NCI-H526 (cell line): ENCODE measurements around the gene FAM149B1.
A peak's percentile ranks its signal among the peaks of the same experiment; 100 is the strongest.
"Not testable (repeated sequence)": the region's sequence is repeated elsewhere in the genome, so short reads cannot be mapped to it uniquely, and the experiment has no call there.

Experiments
- DNase-seq, 2 experiments: peaks; one replicate each; lab custom pipeline; 2025; lab: John Stamatoyannopoulos, UW

FAM149B1 gene

GRCh38 chr10:73233883-73234282 is 66.0 kb downstream of the FAM149B1 start:
- no peak for DNase-seq

DNA sequence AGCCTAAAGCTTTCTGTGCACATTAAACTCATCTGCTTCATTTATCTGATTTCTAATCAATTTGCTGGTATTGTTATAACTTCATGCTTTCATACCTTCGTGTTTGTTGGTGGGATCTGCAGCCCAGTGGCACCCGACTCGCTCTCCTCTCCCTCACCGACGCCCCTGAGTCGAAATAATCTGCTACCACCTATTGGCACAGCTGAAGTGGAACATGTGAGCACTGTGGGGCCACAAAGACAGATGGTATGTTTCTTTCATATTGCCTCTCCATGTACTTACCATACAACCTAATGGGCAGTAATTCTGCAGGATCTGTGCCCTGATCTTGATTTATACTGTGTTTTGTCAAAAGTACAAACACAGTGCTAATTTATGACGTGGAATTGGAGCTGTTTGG is 66.8 kb downstream of the FAM149B1 start:
- DNase-seq = no peak

GRCh38 chr10:73238990-73239566 is 71.2 kb downstream of the FAM149B1 start:
- no peak for DNase-seq

GRCh38 chr10:73239908-73240307 is 72.0 kb downstream of the FAM149B1 start:
- DNase-seq = no peak

DNA sequence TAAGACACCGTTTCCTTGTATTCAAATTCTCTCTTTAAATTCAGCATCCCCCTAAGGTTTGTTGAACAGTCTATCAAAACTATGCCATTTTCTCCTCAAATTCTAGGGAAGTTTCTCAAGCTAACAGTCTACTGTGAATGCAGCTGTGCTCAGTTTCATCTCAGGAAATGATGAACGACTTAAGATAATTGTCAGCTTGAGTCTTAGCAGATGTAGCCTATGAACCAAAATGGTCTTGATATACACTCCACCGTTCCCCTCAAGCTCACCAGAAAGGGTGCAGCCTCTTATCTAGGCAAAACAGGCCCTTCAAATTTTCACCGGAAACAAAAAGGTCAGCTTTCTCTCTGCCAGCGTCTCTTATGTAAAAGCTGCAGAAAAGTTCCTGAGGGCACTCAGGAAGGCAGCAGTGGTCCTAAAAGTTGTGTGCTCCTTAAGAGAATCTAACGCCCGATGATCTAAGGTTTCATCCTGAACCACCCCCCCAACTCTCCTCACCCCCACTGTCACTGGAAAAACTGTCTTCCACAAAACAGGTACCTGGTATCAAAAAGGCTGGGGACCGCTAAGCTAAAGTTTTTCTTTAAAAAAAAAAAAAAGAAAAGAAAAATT is 77.1 kb downstream of the FAM149B1 start:
- no peak for DNase-seq

GRCh38 chr10:73246322-73246645 is 78.4 kb downstream of the FAM149B1 start:
- no peak for DNase-seq

GRCh38 chr10:73246646-73247508 is 79.0 kb downstream of the FAM149B1 start, which contains the start of gene DNAJC9:
Gene DNAJC9, minus strand, starts transcription at chr10:73247255. Its CDS starts 66 bp downstream, at chr10:73247189.
- peak; percentile 78 to 95 for DNase-seq

- DNase-seq = no peak
These were observed 79.8 kb downstream of the FAM149B1 start for GRCh38 chr10:73247509-73248258.

DNA sequence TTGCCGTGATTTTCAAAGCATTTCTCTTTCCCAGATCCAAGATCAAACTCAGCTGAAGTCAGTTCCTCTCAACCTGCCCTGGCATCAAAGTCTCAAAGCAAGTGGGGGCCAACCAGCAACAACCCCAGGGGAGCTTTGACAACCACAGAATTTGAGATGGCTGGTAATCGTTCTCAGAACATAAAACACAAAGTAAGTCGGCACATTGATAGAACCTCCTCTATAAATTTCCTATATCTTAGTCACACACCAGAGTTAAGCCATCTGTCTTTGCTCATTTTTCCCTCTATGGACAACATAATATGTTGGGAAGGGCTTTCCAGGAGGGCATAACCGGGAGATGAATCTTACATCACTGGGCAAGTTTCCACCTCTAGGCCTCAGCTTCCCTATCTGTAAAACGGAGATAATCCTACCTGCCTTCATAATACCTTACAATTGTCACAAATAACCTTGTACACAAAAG is 80.4 kb downstream of the FAM149B1 start:
- DNase-seq = no peak

- DNase-seq = peak in 1 of 2 experiments; percentile 30
These were observed 83.9 kb downstream of the FAM149B1 start for GRCh38 chr10:73251683-73252444.

DNA sequence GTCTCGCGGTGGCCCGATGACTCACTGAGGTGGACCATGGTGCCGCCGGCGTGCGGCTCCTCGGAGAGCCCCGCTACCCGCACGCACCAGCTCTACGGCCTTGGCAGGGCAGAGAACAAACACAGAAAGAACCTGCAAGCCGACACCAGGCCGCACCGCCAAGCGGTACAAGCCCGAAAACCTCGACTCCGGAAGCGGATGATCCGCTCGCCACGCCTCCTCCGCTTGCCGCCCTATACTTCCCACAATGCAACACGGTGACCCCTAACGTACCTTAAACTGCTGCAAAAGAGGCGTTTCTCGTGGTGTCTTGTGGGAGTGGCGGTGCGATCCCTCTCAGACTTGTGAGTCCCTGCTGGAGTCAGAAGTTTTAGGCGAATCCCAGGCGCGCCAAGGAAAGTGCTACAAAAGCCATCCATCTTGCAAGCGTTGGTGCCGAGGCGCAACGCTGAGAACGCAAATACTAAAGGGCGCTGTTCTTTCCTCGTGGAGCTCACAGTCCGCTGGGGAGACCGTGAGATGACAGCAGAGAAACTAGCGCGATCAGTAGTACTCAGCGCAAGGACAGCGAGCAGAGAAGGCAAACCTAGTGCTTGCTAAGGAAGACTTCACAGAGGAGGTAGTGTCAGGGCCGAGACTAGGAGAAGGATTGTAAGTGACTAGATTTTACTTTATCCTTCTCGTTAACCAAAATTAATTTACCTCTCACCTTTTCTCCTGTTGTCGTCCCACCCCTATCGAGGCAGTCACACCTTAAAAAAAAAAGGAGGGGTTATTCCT is 84.7 kb downstream of the FAM149B1 start, which contains the start of gene MRPS16:
TSS of gene MRPS16 (minus strand) at position 200 of the 780 bp plus-strand sequence. CDS start at position 38, 162 bp downstream.
- peak; percentile 92 to 93 for DNase-seq

DNA sequence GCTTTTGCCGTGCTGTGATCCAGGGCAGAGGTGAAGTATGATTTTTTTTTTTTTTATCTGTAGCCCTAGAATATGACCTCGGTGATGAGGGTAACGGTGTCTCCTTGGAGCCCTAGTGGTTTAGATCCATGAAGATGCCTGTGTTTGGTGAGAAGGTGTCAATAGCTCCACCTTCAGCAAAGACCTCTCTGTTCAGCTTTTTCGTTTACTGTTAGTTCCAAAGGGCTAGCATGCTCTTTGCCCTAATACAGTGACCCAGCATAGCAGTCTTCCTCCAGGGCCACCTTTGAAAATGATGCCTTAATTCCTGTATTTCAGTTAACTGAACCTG is 85.3 kb downstream of the FAM149B1 start:
- no peak for DNase-seq

DNA sequence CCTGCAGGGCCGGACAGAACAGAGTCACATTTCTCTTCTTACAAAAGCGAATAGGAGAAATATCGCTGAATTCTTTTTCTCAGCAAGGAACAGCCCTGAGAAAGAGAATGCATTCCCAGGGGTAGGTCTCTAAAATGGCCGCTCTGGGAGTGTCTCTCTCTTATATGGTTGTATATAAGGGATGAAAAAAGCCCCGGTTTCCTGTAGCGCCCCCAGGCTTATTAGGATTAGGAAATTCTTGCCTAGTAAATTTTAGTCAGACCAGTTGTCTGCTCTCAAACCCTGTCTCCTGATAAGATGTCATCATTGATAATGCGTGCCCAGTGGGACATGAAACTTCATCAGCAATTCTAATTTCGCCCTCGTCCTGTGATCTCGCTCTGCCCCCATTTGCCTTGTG is 90.7 kb downstream of the FAM149B1 start:
- not testable (repeated sequence) for DNase-seq

- DNase-seq = no peak
These were observed 93.6 kb downstream of the FAM149B1 start for GRCh38 chr10:73261362-73261995.

DNA sequence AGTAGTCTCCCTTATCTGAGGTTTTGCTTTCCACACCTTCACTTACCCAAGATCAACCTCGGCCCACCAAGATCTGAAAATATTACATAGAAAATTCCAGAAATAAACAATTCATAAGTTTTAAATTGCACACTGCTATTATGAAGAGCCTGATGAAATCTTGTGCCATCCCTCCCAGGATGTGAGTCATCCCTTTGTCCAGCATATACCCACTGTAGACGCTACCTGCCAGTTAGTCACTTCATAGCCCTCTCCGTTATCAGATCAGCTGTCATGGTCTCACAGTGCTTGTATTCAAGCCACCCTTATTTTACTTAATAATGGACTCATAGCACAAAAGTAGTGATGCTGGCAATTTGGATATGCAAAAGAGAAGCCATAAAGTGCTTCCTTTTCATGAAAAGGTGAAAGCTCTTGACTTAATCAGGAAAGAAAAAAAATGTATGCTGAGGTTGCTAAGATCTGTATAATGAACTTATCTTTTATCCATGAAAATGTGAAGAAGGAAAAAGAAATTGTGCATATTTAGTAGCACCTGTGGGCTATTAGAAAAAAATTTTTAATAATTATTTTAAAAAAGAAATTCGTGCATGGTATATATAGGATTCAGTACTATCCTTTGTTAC is 94.3 kb downstream of the FAM149B1 start:
- DNase-seq = no peak

- DNase-seq = no peak
These were observed 95.1 kb downstream of the FAM149B1 start for GRCh38 chr10:73262880-73263555.

DNA sequence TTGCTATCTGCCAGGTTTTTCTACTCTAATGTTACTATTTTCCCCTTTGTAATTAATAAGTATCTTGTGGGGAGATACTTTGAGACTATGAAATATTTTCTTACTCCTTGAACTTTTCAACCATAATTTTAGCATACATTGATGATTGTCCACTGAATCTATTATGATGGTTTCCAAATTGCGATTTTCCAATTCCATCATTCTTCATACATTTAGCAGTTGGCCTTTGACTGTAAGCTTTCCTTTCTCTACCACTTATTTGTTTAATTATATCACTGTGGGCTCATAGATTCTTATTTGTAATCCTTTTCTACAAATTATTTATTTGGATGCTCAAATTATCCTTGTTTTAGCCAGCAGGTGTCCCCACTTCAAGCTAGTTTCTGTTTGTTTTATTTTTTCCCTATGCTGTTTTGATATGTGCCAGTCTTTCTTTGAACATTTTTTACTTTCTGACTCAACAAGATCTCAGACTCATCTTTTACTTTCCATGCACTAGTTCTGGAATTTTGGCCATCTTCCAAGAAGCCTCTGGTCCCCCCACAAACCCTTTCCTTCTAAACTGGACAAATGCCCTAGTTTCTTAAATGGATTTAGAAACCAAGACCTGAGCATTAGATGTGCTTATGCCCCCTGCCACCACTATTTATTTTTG is 95.9 kb downstream of the FAM149B1 start:
- DNase-seq = peak in 1 of 2 experiments; percentile 32

DNA sequence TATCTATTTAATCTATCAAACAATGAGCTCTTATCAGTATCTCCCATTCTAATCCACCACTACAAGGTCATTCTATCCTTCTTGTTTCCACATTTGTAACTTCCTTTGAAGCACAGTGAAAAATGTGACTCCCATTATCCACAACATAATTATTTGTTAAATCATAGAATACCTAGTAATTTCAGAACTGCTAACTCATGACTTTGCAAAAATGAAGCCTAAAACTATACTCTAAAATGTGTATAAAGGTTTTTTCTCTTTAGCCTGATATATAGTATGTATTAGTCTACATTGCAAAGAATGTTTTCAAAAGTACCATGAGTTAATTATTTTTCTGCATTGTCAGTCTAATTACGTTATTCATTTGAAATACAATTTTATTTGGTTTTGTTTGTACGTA is 96.5 kb downstream of the FAM149B1 start:
- no peak for DNase-seq

DNA sequence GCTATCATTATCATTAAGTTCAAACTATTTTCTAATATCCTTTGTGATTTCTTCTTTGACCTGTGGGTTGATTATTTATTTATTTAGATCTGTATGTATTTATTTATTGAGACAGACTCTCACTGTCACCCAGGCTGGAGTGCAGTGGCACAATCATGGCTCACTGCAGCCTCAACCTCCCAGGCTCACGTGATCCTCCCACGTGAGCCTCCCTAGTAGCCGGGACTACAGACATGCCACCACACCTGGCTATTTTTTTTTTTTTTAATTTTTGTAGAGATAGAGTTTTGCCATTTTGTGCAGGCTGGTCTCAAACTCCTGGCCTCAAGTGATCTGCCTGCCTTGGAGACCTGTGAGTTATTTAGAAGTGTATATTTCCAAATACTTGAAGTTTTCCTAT is 113.2 kb downstream of the FAM149B1 start:
- no peak for DNase-seq
